ENCODE measurements around the gene CD109. TPM values are rescaled to one million over a fixed set of nuclear protein-coding genes. Genes with fewer than 3 reads are reported as not detected.

The CD109 gene
- total RNA-seq (2021; fragmentation: NEBNext Ultra II Directional; extraction: Animal tissue kit (Norgen Biotek cat#: 25700)), result 4.9 and 5.3 TPM in 2 replicates
- polyA plus RNA-seq (2011; rRNA removed), result 0.94 and 1.4 TPM in 2 replicates
- 1.4 TPM for polyA plus RNA-seq (2011; cell fraction: cytosol; rRNA removed)
- polyA plus RNA-seq (2011; cell fraction: nucleus; rRNA removed), result 1.1 TPM
- 0.95 to 2.1 TPM (median 1.5 TPM) in 4 replicates for polyA plus RNA-seq (2012, experiment 1 of 2)
- 0.10 TPM for polyA plus RNA-seq (2012, experiment 2 of 2)
- 5.9 TPM for polyA plus RNA-seq (2013, experiment 1 of 2)
- 4.8 TPM for polyA plus RNA-seq (2013, experiment 2 of 2)
- 2.1 and 4.9 TPM in 2 replicates for polyA minus RNA-seq (2011; rRNA and poly(A)+ RNA removed)
- polyA minus RNA-seq (2011; cell fraction: cytosol; rRNA and poly(A)+ RNA removed), result 2.0 TPM
- 3.2 TPM for polyA minus RNA-seq (2011; cell fraction: nucleus; rRNA and poly(A)+ RNA removed)
- long read RNA-seq, experiment 1, partial matches to known transcripts, result 3 of 8 reads
- long read RNA-seq, experiment 1, other reads (novel, unspliced or antisense), result 5 of 8 reads
- long read RNA-seq, experiment 2, full-length matches to known transcripts, result 1 of 1 reads
- long read RNA-seq, experiment 2, partial matches to known transcripts, result 0 of 1 reads
- long read RNA-seq, experiment 2, other reads (novel, unspliced or antisense), result 0 of 1 reads

- Histone ChIP-seq H3K27me3 (replicated peaks in 1 of 4; ENCODE audit: control insufficient read depth in 3 of 4, extremely low read depth in 1 of 4, insufficient read depth in 3 of 4, low read length in 3 of 4) (peaks cover 0 to 2% (median 0%) of the 10 kb centered on the region in 4 experiments; a peak in 3 of 7 replicates), H4K20me1 (replicated peaks in 1 of 2; ENCODE audit: control insufficient read depth in 1 of 2, insufficient read depth in 2 of 2, low read length in 2 of 2) (no peaks in the 10 kb centered on the region), H2BK20ac (ENCODE audit: low read length) (no peak within 1 kb of the TSS), H3K23ac (ENCODE audit: insufficient read length) (no peak within 1 kb of the TSS), H3K14ac (ENCODE audit: insufficient read length) (no peak within 1 kb of the TSS), H3K4me1 (replicated peaks in 1 of 4; ENCODE audit: control insufficient read depth in 3 of 4, insufficient read depth in 4 of 4, low read length in 3 of 4) (peaks cover 0 to 4% (median 2%) of the 10 kb centered on the region in 4 experiments; a peak in 3 of 7 replicates), H3K9me3 (ENCODE audit: insufficient read depth in 2 of 2, low read depth in 1 of 2, low read length in 1 of 2) (no peaks in the 10 kb centered on the region), H3K18ac (ENCODE audit: extremely low read depth, low read length) (peak within 1 kb of the TSS; percentile 80), H3K4me3 (ENCODE audit: extremely low read depth in 1 of 4, insufficient read depth in 2 of 4, low read depth in 3 of 4, low read length in 4 of 4) (peak within 1 kb of the TSS; percentile 49 to 72 (median 60)), H3K79me1 (ENCODE audit: low read depth, low read length) (no peaks in the 10 kb centered on the region), H4K91ac (replicated peaks; ENCODE audit: insufficient read length, low read length) (no peak within 1 kb of the TSS), H3K56ac (replicated peaks; ENCODE audit: insufficient read length, low read depth, low read length) (peak within 1 kb of the TSS; percentile 26), H3K79me2 (ENCODE audit: control insufficient read depth in 1 of 2, insufficient read depth in 2 of 2, low read length in 2 of 2) (no peaks in the 10 kb centered on the region), H4K8ac (ENCODE audit: extremely low read depth, insufficient read depth, low read length) (peak within 1 kb of the TSS; percentile 84), H3K9ac (replicated peaks in 1 of 4; ENCODE audit: extremely low read depth in 1 of 4, low read depth in 3 of 4, low read length in 3 of 4) (peak within 1 kb of the TSS in 3 of 4 experiments; percentile 20 to 55 (median 31); a peak in 4 of 7 replicates), H2AK5ac (ENCODE audit: low read depth, low read length) (no peak within 1 kb of the TSS), H3K4ac (replicated peaks; ENCODE audit: insufficient read length, low read depth, low read length) (no peak within 1 kb of the TSS), H3K36me3 (ENCODE audit: control insufficient read depth in 2 of 4, insufficient read depth in 4 of 4, low read length in 3 of 4) (no peaks in the 10 kb centered on the region), H2BK120ac (replicated peaks; ENCODE audit: low read depth, low read length) (no peak within 1 kb of the TSS), H3K23me2 (ENCODE audit: low read depth, low read length) (peaks cover 5% of the 10 kb centered on the region), H2BK12ac (ENCODE audit: low read depth, low read length) (peak within 1 kb of the TSS; percentile 81), H2AFZ (ENCODE audit: low read length) (peak within 1 kb of the TSS; percentile 84; the same call in 1 of the 2 replicates), H3K4me2 (ENCODE audit: insufficient read depth in 1 of 2, low read depth in 2 of 2, low read length in 2 of 2) (peak within 1 kb of the TSS; percentile 59 to 82), H4K5ac (ENCODE audit: insufficient read length, low read depth, low read length) (peak within 1 kb of the TSS; percentile 51), H2BK5ac (ENCODE audit: low read depth, low read length) (no peak within 1 kb of the TSS; the same call in 1 of the 2 replicates), H3K27ac (ENCODE audit: low read depth, low read length) (no peak within 1 kb of the TSS), H2BK15ac (ENCODE audit: low read length) (no peak within 1 kb of the TSS; the same call in 1 of the 2 replicates)
- ChIA-PET CTCF (ENCODE audit: partially characterized antibody) (interaction anchor here (1.4 to 1.8 kb wide), 2 partner anchors 20 to 37 kb away, joined by 5 to 8 read pairs; no protein-coding TSS in a partner anchor), POLR2A (ENCODE audit: partially characterized antibody) (interaction anchor here (1.2 kb wide), 2 partner anchors 42 to 176 kb away, joined by 3 read pairs; partner anchors contain the start of gene SLC17A5)
- peak; percentile 33 to 70 for DNase-seq (ENCODE audit: low read depth in 1 of 2, low spot score in 2 of 2)
- FAIRE-seq, result no peak
- 13% methylated on average over 40 of the region's 61 CpGs; no CpG with 5 or more reads in 1 of the 2 experiments for WGBS, 2 experiments (ENCODE audit: extremely low coverage in 1 of 2, insufficient coverage in 1 of 2, insufficient read length in 1 of 2, insufficient replicate concordance in 2 of 2, low coverage in 1 of 2, low lambda C conversion rate in 2 of 2, missing lambda C conversion rate in 1 of 2)
- TF ChIP-seq KDM4A (IDR thresholded peaks at IDR 0.05; ENCODE audit: low read depth, low read length, severe bottlenecking), result peak; percentile 93
- TF ChIP-seq EGR1 (IDR thresholded peaks at IDR 0.05; ENCODE audit: borderline replicate concordance, low read depth, low read length), result no peak
- TF ChIP-seq HDAC2 (IDR thresholded peaks at IDR 0.05; ENCODE audit: borderline replicate concordance in 1 of 2, low read depth in 2 of 2, low read length in 2 of 2), result peak in 1 of 2 experiments; percentile 88; a peak in 2 of 4 replicates
- peak; percentile 47; the same call in 1 of the 2 replicates for TF ChIP-seq TAF1 (IDR thresholded peaks at IDR 0.05; ENCODE audit: low read depth, low read length)
- peak; percentile 53 for TF ChIP-seq PHF8 (conservative IDR thresholded peaks at IDR 0.05; ENCODE audit: low read depth, low read length)
- TF ChIP-seq EZH2 (IDR thresholded peaks at IDR 0.05; ENCODE audit: low read depth, low read length, severe bottlenecking), result no peak
- TF ChIP-seq EP300 (IDR thresholded peaks at IDR 0.05; ENCODE audit: borderline replicate concordance in 1 of 2, low read depth in 2 of 2, low read length in 2 of 2), result no peak
Measured at GRCh38 chr6:73695619-73696421, at the start of gene CD109. Gene CD109, plus strand, starts transcription at chr6:73696203. Its CDS starts 13 bp downstream, at chr6:73696216.

Data from H1 (cell line).